ENCODE data around the gene VN1R5. TPM values are rescaled to one million over a fixed set of nuclear protein-coding genes. Genes with fewer than 3 reads are reported as not detected.
"Not testable (repeated sequence)": the region's sequence is repeated elsewhere in the genome, so short reads cannot be mapped to it uniquely, and the experiment has no call there.

VN1R5 gene
- total RNA-seq, 2 donors from 2014 or later, result 0.62 TPM; not detected in 1

- no peaks in the 10 kb centered on the region for H3K9me3 ChIP-seq
- TF ChIP-seq POLR2AphosphoS5 (IDR thresholded peaks at IDR 0.05) (no peak), CTCF (IDR thresholded peaks at IDR 0.05) (no peak), POLR2A (IDR thresholded peaks at IDR 0.05) (no peak)
- WGBS, result 96% methylated on average over 23 of the region's 23 CpGs
- no peaks in the 10 kb centered on the region for H3K4me1 ChIP-seq (replicated peaks)
- no peak overlapping the region for H3K4me3 ChIP-seq
- intact Hi-C loops (cut with DNase I), result no loop called here
- no peak for DNase-seq (ENCODE audit: low spot score)
- H3K27ac ChIP-seq, result no peak overlapping the region
- no peaks in the 10 kb centered on the region for H3K36me3 ChIP-seq
- H3K27me3 ChIP-seq (replicated peaks; ENCODE audit: insufficient read depth), result no peaks in the 10 kb centered on the region
Observed at GRCh38 chr1:247286134-247286670, 30.3 kb downstream of the VN1R5 start.

- H3K27me3 ChIP-seq (replicated peaks; ENCODE audit: insufficient read depth), result no peaks in the 10 kb centered on the region
- no peak for TF ChIP-seq CTCF (IDR thresholded peaks at IDR 0.05)
- no peak for TF ChIP-seq POLR2AphosphoS5 (IDR thresholded peaks at IDR 0.05)
- no peak for TF ChIP-seq POLR2A (IDR thresholded peaks at IDR 0.05)
- WGBS, result 94% methylated on average over 14 of the region's 14 CpGs
- H3K4me3 ChIP-seq, result no peak overlapping the region
- intact Hi-C loops (cut with DNase I), result no loop called here
- no peak overlapping the region for H3K27ac ChIP-seq
- H3K9me3 ChIP-seq, result no peaks in the 10 kb centered on the region
- DNase-seq (ENCODE audit: low spot score), result no peak
- no peaks in the 10 kb centered on the region for H3K4me1 ChIP-seq (replicated peaks)
- H3K36me3 ChIP-seq, result no peaks in the 10 kb centered on the region
Observed at GRCh38 chr1:247287460-247287859, 31.6 kb downstream of the VN1R5 start.

GRCh38 chr1:247288341-247288740, 32.5 kb downstream of the VN1R5 start:
- DNase-seq (ENCODE audit: low spot score), result no peak
- no peak for TF ChIP-seq CTCF (IDR thresholded peaks at IDR 0.05)
- no peak for TF ChIP-seq POLR2A (IDR thresholded peaks at IDR 0.05)
- no peak for TF ChIP-seq POLR2AphosphoS5 (IDR thresholded peaks at IDR 0.05)
- H3K27ac ChIP-seq, result no peak overlapping the region
- H3K27me3 ChIP-seq (replicated peaks; ENCODE audit: insufficient read depth), result no peaks in the 10 kb centered on the region
- no peaks in the 10 kb centered on the region for H3K4me1 ChIP-seq (replicated peaks)
- no peaks in the 10 kb centered on the region for H3K36me3 ChIP-seq
- 92% methylated on average over 6 of the region's 6 CpGs for WGBS
- intact Hi-C loops (cut with DNase I), result no loop called here
- H3K4me3 ChIP-seq, result no peak overlapping the region
- no peaks in the 10 kb centered on the region for H3K9me3 ChIP-seq

GRCh38 chr1:247289274-247289892, 33.5 kb downstream of the VN1R5 start:
- WGBS, result 86% methylated on average over 19 of the region's 19 CpGs
- intact Hi-C loops (cut with DNase I), result not testable (repeated sequence)

GRCh38 chr1:247290576-247290975, 34.7 kb downstream of the VN1R5 start:
- TF ChIP-seq POLR2AphosphoS5 (IDR thresholded peaks at IDR 0.05), result no peak
- TF ChIP-seq POLR2A (IDR thresholded peaks at IDR 0.05), result no peak
- no peak for TF ChIP-seq CTCF (IDR thresholded peaks at IDR 0.05)
- Histone ChIP-seq H3K36me3 (no peaks in the 10 kb centered on the region), H3K9me3 (no peaks in the 10 kb centered on the region), H3K27ac (no peak overlapping the region), H3K4me3 (no peak overlapping the region), H3K27me3 (replicated peaks; ENCODE audit: insufficient read depth) (no peaks in the 10 kb centered on the region), H3K4me1 (replicated peaks) (no peaks in the 10 kb centered on the region)
- 91% methylated on average over 17 of the region's 20 CpGs for WGBS
- DNase-seq (ENCODE audit: low spot score), result no peak
- intact Hi-C loops (cut with DNase I), result no loop called here

More at GRCh38 chr1:247289274-247289892, 33.5 kb downstream of the VN1R5 start:
- not testable (repeated sequence) for H3K27ac ChIP-seq; H3K4me3 ChIP-seq; H3K36me3 ChIP-seq; DNase-seq (ENCODE audit: low spot score); H3K27me3 ChIP-seq (replicated peaks; ENCODE audit: insufficient read depth); H3K4me1 ChIP-seq (replicated peaks); H3K9me3 ChIP-seq
